H9 (cell line): Measurements from ENCODE around the gene SLC24A4. TPM values are rescaled to one million over a fixed set of nuclear protein-coding genes. Genes with fewer than 3 reads are reported as not detected.

Experiments used
- DNase-seq: peaks from one replicate; pipeline ENCODE4 v3.0.0-alpha.2; 2017
- H2AFZ ChIP-seq: one replicate; pipeline ENCODE4 v1.6.1; 2013; ENCODE audit warnings: mild to moderate bottlenecking, low read length, control low read depth, moderate library complexity
- H2AK5ac ChIP-seq: 2 replicates; pipeline ENCODE4 v1.6.1; 2013; ENCODE audit warnings: low read length, control low read depth, mixed read lengths; ENCODE audit not compliant: insufficient read length
- H2BK120ac ChIP-seq: one replicate; pipeline ENCODE4 v1.6.1; 2013; ENCODE audit warnings: low read depth, mild to moderate bottlenecking, low read length, control low read depth, inconsistent platforms; ENCODE audit not compliant: poor library complexity, severe bottlenecking
- H2BK12ac ChIP-seq: 2 replicates; pipeline ENCODE4 v1.6.1; 2013; ENCODE audit warnings: low read length, control low read depth, mixed read lengths, low read depth; ENCODE audit not compliant: insufficient read length
- H2BK15ac ChIP-seq: 2 replicates; pipeline ENCODE4 v1.6.1; 2013; ENCODE audit warnings: low read depth, low read length, control low read depth
- H2BK20ac ChIP-seq: one replicate; pipeline ENCODE4 v1.6.1; 2013; ENCODE audit warnings: low read depth, mild to moderate bottlenecking, low read length, control low read depth, inconsistent platforms; ENCODE audit not compliant: poor library complexity, severe bottlenecking
- H2BK5ac ChIP-seq: 2 replicates; pipeline ENCODE4 v1.6.1; 2013; ENCODE audit warnings: low read length, control low read depth, mixed read lengths; ENCODE audit not compliant: insufficient read length
- H3K14ac ChIP-seq: 2 replicates; pipeline ENCODE4 v1.6.1; 2013; ENCODE audit warnings: low read length, control low read depth; ENCODE audit not compliant: insufficient read depth
- H3K18ac ChIP-seq: 2 replicates; pipeline ENCODE4 v1.6.1; 2013; ENCODE audit warnings: low read depth, mild to moderate bottlenecking, mixed read lengths, low read length, control low read depth; ENCODE audit not compliant: insufficient read length
- H3K23ac ChIP-seq: 2 replicates; pipeline ENCODE4 v1.6.1; 2013; ENCODE audit warnings: low read length, control low read depth, mixed read lengths, low read depth; ENCODE audit not compliant: insufficient read length
- H3K23me2 ChIP-seq: 2 replicates; pipeline ENCODE4 v1.6.1; 2013; ENCODE audit warnings: low read depth, mild to moderate bottlenecking, mixed read lengths, low read length, control low read depth; ENCODE audit not compliant: insufficient read length, poor library complexity, severe bottlenecking
- H3K27ac ChIP-seq: 2 replicates; pipeline ENCODE4 v1.5.1; 2013; ENCODE audit warnings: low read length, control low read depth, mixed read lengths, low read depth; ENCODE audit not compliant: insufficient read length
- H3K27me3 ChIP-seq: 2 replicates; pipeline ENCODE4 v1.6.1; 2013; ENCODE audit warnings: low read length, control low read depth, inconsistent platforms; ENCODE audit not compliant: insufficient read depth
- H3K4ac ChIP-seq: 2 replicates; pipeline ENCODE4 v1.6.1; 2013; ENCODE audit warnings: low read depth, mild to moderate bottlenecking, control low read depth, inconsistent platforms, low read length, moderate library complexity
- H3K4me1 ChIP-seq: 2 replicates; pipeline ENCODE4 v1.6.1; 2013; ENCODE audit warnings: low read length, control low read depth, inconsistent platforms; ENCODE audit not compliant: insufficient read depth
- H3K4me2 ChIP-seq: 2 replicates; pipeline ENCODE4 v1.6.1; 2013; ENCODE audit warnings: low read length, control low read depth, mixed read lengths; ENCODE audit not compliant: insufficient read length, insufficient read depth
- H3K56ac ChIP-seq: 2 replicates; pipeline ENCODE4 v1.6.1; 2013; ENCODE audit warnings: low read depth, mild to moderate bottlenecking, mixed read lengths, low read length, control low read depth; ENCODE audit not compliant: insufficient read length
- H3K79me1 ChIP-seq: 2 replicates; pipeline ENCODE4 v1.6.1; 2013; ENCODE audit warnings: low read depth, mild to moderate bottlenecking, moderate library complexity, low read length, control low read depth, inconsistent platforms; ENCODE audit not compliant: insufficient read depth, poor library complexity, severe bottlenecking
- H3K79me2 ChIP-seq: 2 replicates; pipeline ENCODE4 v1.6.1; 2013; ENCODE audit warnings: low read length, control low read depth, inconsistent platforms; ENCODE audit not compliant: insufficient read depth
- H3K9ac ChIP-seq: 2 replicates; pipeline ENCODE4 v1.6.1; 2013; ENCODE audit warnings: low read length, control low read depth, mixed read lengths; ENCODE audit not compliant: insufficient read length; ENCODE audit errors: extremely low read depth
- H3K9me3 ChIP-seq: one replicate; pipeline ENCODE4 v1.6.1; 2013; ENCODE audit warnings: low read depth, low read length, inconsistent platforms; ENCODE audit not compliant: control insufficient read depth
- H3T11ph ChIP-seq: one replicate; pipeline ENCODE4 v1.6.1; 2013; ENCODE audit warnings: mild to moderate bottlenecking, low read length, control low read depth, inconsistent platforms
- H4K20me1 ChIP-seq: one replicate; pipeline ENCODE4 v1.6.1; 2013; ENCODE audit not compliant: control insufficient read depth, insufficient read length, insufficient read depth
- H4K5ac ChIP-seq: 2 replicates; pipeline ENCODE4 v1.6.1; 2013; ENCODE audit warnings: low read depth, mild to moderate bottlenecking, mixed read lengths, low read length, control low read depth; ENCODE audit not compliant: insufficient read length
- H4K8ac ChIP-seq: replicated peaks from 2 replicates; pipeline ENCODE4 v1.6.1; 2013; ENCODE audit warnings: low read length, control low read depth, mixed read lengths, low read depth; ENCODE audit not compliant: insufficient read length
- H4K91ac ChIP-seq: 2 replicates; pipeline ENCODE4 v1.6.1; 2013; ENCODE audit warnings: low read depth, mild to moderate bottlenecking, moderate library complexity, mixed read lengths, low read length, control low read depth; ENCODE audit not compliant: insufficient read length
- H3K27ac Mint-ChIP-seq, 3 experiments: 2 replicates in 2 of 3; 3 replicates in 1 of 3; pipeline ENCODE4 v1.8.0; 2020 to 2021; ENCODE audit warnings: mixed read lengths in 3 of 3, mild to moderate bottlenecking in 1 of 3, moderate library complexity in 1 of 3
- H3K27me3 Mint-ChIP-seq: 2 replicates; pipeline ENCODE4 v1.8.0; 2021; ENCODE audit warnings: low read depth, mild to moderate bottlenecking, moderate library complexity, mixed read lengths
- H3K36me3 Mint-ChIP-seq, 3 experiments: 2 replicates in 2 of 3; 3 replicates in 1 of 3; pipeline ENCODE4 v1.8.0; 2020 to 2021; ENCODE audit warnings: low read depth in 3 of 3, mixed read lengths in 3 of 3; ENCODE audit not compliant: insufficient read depth in 1 of 3
- H3K4me1 Mint-ChIP-seq, 2 experiments: 2 replicates each; pipeline ENCODE4 v1.8.0; 2020; ENCODE audit warnings: mixed read lengths in 2 of 2
- H3K4me3 Mint-ChIP-seq, 2 experiments: 2 replicates in 1 of 2; 3 replicates in 1 of 2; pipeline ENCODE4 v1.8.0; 2020 to 2021; ENCODE audit warnings: mild to moderate bottlenecking in 2 of 2, mixed read lengths in 2 of 2, moderate library complexity in 1 of 2
- H3K9me3 Mint-ChIP-seq, 2 experiments: 2 replicates in 1 of 2; 3 replicates in 1 of 2; pipeline ENCODE4 v1.8.0; 2020; ENCODE audit warnings: mild to moderate bottlenecking in 2 of 2, mixed read lengths in 2 of 2, moderate library complexity in 1 of 2
- WGBS: extraction: QIAGEN DNeasy Blood & Tissue Kit; methylation state at CpG from one replicate; pipeline ENCODE4 v1.1.7; 2013; ENCODE audit warnings: missing lambda C conversion rate, low lambda C conversion rate, mixed read lengths; ENCODE audit not compliant: insufficient read length; ENCODE audit errors: extremely low coverage; 5-methylcytosine and 5-hydroxymethylcytosine counted together
- total RNA-seq: library from RNA; stranded (reverse); gene quantifications from 2 replicates; pipeline ENCODE4 v1.2.1, GENCODE V29; 2021
- TF ChIP-seq, protein P1 (sequence below): fragments of 200-600 bp; sonication (generic); conservative IDR thresholded peaks from 3 replicates; pipeline ENCODE4 v1.8.0; 2021; ENCODE audit warnings: antibody characterized with exemption, mild to moderate bottlenecking

The SLC24A4 gene
- total RNA-seq, 1 experiment from 2014 or later = 0.24 TPM

DNA sequence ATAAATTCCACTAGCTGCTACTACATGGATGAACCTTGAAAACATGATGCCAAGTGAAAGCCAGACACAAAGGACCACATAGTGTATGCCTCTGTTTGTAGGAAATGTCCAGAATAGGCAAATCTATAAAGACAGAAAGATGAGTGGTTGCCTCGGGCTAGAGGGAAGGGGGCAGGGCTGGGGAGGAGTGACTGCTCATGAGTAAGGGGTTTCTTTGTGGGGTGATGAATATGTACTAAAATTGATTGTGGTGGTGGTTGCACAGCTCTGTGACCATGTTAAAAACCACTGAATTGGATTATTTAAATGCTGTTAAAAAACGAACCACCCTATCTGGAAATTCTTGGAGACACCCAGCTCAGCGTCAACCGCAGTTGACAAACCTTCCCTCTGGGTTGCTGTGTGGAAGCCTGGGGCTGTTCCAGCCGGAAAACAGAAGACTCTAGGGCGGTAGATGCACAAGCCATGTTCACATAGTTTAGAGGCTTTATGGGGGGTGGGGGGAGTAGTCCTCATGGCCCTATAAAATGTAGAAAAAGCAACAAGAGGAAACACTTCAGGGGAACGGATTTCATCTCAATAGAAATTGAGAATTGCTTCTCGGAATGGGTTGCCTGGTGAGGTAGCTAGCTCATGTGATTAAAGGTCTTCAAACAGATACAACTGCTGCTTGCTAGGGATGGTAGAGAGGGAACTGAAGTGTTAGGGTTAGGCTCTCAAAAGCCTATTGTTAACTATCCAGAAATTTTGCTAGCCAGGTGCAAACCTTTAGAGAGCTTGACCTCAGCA, 220.0 kb downstream of the SLC24A4 start:
- Histone ChIP-seq H2BK15ac (no peak overlapping the region), H3K79me1 (no peaks in the 10 kb centered on the region), H3K4ac (no peak overlapping the region), H2AFZ (no peak overlapping the region), H2BK5ac (no peak overlapping the region), H3K18ac (no peak overlapping the region), H3K23ac (no peak overlapping the region), H4K5ac (no peak overlapping the region), H3K56ac (no peak overlapping the region), H4K91ac (no peak overlapping the region), H3K23me2 (no peaks in the 10 kb centered on the region), H3K4me2 (no peak overlapping the region), H3K9ac (no peak overlapping the region), H2BK12ac (no peak overlapping the region), H3K27ac (no peak overlapping the region), H2BK120ac (no peak overlapping the region), H3K4me1 (no peaks in the 10 kb centered on the region; the same call in 1 of the 2 replicates), H3K27me3 (no peaks in the 10 kb centered on the region), H2BK20ac (no peak overlapping the region), H3K79me2 (no peaks in the 10 kb centered on the region), H2AK5ac (no peak overlapping the region), H3K14ac (no peak overlapping the region), H4K8ac (no peak overlapping the region), H3K9me3 (no peaks in the 10 kb centered on the region), H3T11ph (no peak overlapping the region), H4K20me1 (no peaks in the 10 kb centered on the region)
- Mint-ChIP-seq H3K27me3 (no peaks in the 10 kb centered on the region), H3K27ac (no peak overlapping the region), H3K4me1 (peaks cover 14 to 17% of the 10 kb centered on the region in 2 experiments), H3K4me3 (no peak overlapping the region), H3K9me3 (no peaks in the 10 kb centered on the region), H3K36me3 (no peaks in the 10 kb centered on the region)
- DNase-seq = no peak
- no CpG with 5 or more reads among the region's 8 CpGs for WGBS
- TF ChIP-seq, protein P1, sequence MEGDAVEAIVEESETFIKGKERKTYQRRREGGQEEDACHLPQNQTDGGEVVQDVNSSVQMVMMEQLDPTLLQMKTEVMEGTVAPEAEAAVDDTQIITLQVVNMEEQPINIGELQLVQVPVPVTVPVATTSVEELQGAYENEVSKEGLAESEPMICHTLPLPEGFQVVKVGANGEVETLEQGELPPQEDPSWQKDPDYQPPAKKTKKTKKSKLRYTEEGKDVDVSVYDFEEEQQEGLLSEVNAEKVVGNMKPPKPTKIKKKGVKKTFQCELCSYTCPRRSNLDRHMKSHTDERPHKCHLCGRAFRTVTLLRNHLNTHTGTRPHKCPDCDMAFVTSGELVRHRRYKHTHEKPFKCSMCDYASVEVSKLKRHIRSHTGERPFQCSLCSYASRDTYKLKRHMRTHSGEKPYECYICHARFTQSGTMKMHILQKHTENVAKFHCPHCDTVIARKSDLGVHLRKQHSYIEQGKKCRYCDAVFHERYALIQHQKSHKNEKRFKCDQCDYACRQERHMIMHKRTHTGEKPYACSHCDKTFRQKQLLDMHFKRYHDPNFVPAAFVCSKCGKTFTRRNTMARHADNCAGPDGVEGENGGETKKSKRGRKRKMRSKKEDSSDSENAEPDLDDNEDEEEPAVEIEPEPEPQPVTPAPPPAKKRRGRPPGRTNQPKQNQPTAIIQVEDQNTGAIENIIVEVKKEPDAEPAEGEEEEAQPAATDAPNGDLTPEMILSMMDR = no peak
